HL-60 (cell line): ENCODE measurements around the gene MYO3B.

ENCODE experiments used
- CTCF ChIP-seq: IDR thresholded peaks from one replicate; pipeline ENCODE4 v1.5.1; 2011; ENCODE audit warnings: low read length, control low read depth, inconsistent platforms; ENCODE audit not compliant: insufficient read depth
- POLR2AphosphoS5 ChIP-seq: IDR thresholded peaks from 2 replicates; pipeline ENCODE4 v1.6.1; 2012; ENCODE audit warnings: low read depth
- REST ChIP-seq: IDR thresholded peaks from 2 replicates; pipeline ENCODE4 v1.6.1; 2012; ENCODE audit warnings: low read depth; ENCODE audit not compliant: insufficient replicate concordance

- no peak for TF ChIP-seq POLR2AphosphoS5
- no peak for TF ChIP-seq CTCF
- no peak for TF ChIP-seq REST
Observed at GRCh38 chr2:170517538-170517937, 339.6 kb downstream of the MYO3B start.
